K562 (cell line): ENCODE data around the gene FAF2. TPM values are rescaled to one million over a fixed set of nuclear protein-coding genes. Genes with fewer than 3 reads are reported as not detected.
A peak's percentile ranks its signal among the peaks of the same experiment; 100 is the strongest.

ENCODE experiments used
- ARID1B ChIP-seq: fragments of 450-650 bp; IDR thresholded peaks from 2 replicates; pipeline ENCODE4 v1.6.1; 2016; ENCODE audit warnings: antibody characterized with exemption, mild to moderate bottlenecking, inconsistent platforms
- BDP1 ChIP-seq: IDR thresholded peaks from 3 replicates; pipeline ENCODE4 v1.6.1; 2011; ENCODE audit not compliant: insufficient read length, insufficient read depth
- BHLHE40 ChIP-seq: IDR thresholded peaks from 2 replicates; pipeline ENCODE4 v1.6.1; 2011; ENCODE audit warnings: low read length, improper control_type of control experiment
- CBX5 ChIP-seq: IDR thresholded peaks from 2 replicates; pipeline ENCODE4 v1.6.1; 2014; ENCODE audit warnings: low read depth, borderline replicate concordance
- CC2D1A ChIP-seq: fragments of 450-650 bp; IDR thresholded peaks from 2 replicates; pipeline ENCODE4 v1.6.1; 2017; ENCODE audit warnings: mild to moderate bottlenecking
- DDX20 ChIP-seq: fragments of 450-650 bp; IDR thresholded peaks from 2 replicates; pipeline ENCODE4 v1.6.1; 2016; ENCODE audit warnings: missing genetic modification characterization, low read depth, mild to moderate bottlenecking, missing compliant biosample characterization, moderate library complexity
- JUNB ChIP-seq: fragments of 450-650 bp; formaldehyde crosslinking; conservative IDR thresholded peaks from 2 replicates; pipeline ENCODE4 v1.4.0; 2020; ENCODE audit warnings: mild to moderate bottlenecking
- NFE2 ChIP-seq: IDR thresholded peaks from 2 replicates; pipeline ENCODE4 v1.6.1; 2014; ENCODE audit warnings: antibody characterized with exemption, low read depth
- NR2F6 ChIP-seq: fragments of 450-650 bp; formaldehyde crosslinking; IDR thresholded peaks from 2 replicates; pipeline ENCODE4 v1.4.0; 2020; ENCODE audit warnings: mild to moderate bottlenecking
- PTRF ChIP-seq: fragments of 450-650 bp; IDR thresholded peaks from 2 replicates; pipeline ENCODE4 v1.6.1; 2016; ENCODE audit warnings: mild to moderate bottlenecking, missing genetic modification characterization, missing compliant biosample characterization
- TCF7L2 ChIP-seq: fragments of 150-350 bp; IDR thresholded peaks from 2 replicates; pipeline ENCODE4 v1.6.1; 2016; ENCODE audit warnings: low read depth, mild to moderate bottlenecking, low read length, moderate library complexity
- TEAD1 ChIP-seq, 2 experiments: fragments of 450-650 bp in 1 of 2; sonication (generic) in 1 of 2; formaldehyde crosslinking; IDR thresholded peaks; 2 replicates each; pipeline versions ENCODE4 v1.4.0 to v1.8.0; 2020 to 2022; ENCODE audit warnings: mild to moderate bottlenecking in 2 of 2, missing genetic modification reagents in 1 of 2
- ZBTB26 ChIP-seq: fragments of 450-650 bp; formaldehyde crosslinking; IDR thresholded peaks from 2 replicates; pipeline ENCODE4 v1.4.0; 2022; ENCODE audit warnings: missing genetic modification characterization
- ZFPM2 ChIP-seq: fragments of 250-450 bp; sonication (Bioruptor Pico); IDR thresholded peaks from 2 replicates; pipeline ENCODE4 v1.5.1; 2022; ENCODE audit warnings: mild to moderate bottlenecking
- ZNF121 ChIP-seq: sonication (generic); formaldehyde crosslinking; conservative IDR thresholded peaks from 2 replicates; pipeline ENCODE4 v1.8.0; 2022; ENCODE audit warnings: missing genetic modification reagents
- ZNF3 ChIP-seq: fragments of 250-450 bp; sonication (Bioruptor Pico); IDR thresholded peaks from 2 replicates; pipeline ENCODE4 v1.5.0; 2021; ENCODE audit warnings: mild to moderate bottlenecking, moderate library complexity
- ZNF41 ChIP-seq: fragments of 250-450 bp; sonication (Bioruptor Pico); conservative IDR thresholded peaks from 2 replicates; pipeline ENCODE4 v1.4.0; 2020; ENCODE audit warnings: mild to moderate bottlenecking
- polyA plus RNA-seq, 8 experiments: library from polyadenylated mRNA; depleted of rRNA in 4 of 8; stranded (reverse) in 5 of 8; unstranded in 3 of 8; fragments of >200 nt; fragmentation: Nextera tagmentation in 2 of 8; fragmentation: Illumina TruSeq in 1 of 8; extraction: Ambion mirVana in 2 of 8; extraction: Trizol in 1 of 8; gene quantifications; 2 replicates each; pipeline versions ENCODE4 v1.2.1 to v1.2.3, GENCODE V29; 2011 to 2014; ENCODE audit warnings: inconsistent platforms in 1 of 8, missing spikeins in 1 of 8
- total RNA-seq, 7 experiments: library from RNA; depleted of rRNA in 6 of 7; stranded (reverse); fragments of >200 nt in 6 of 7; fragmentation: Illumina TruSeq in 2 of 7; extraction: Trizol in 2 of 7; gene quantifications; 2 replicates each; pipeline versions ENCODE4 v1.2.1 to v1.2.3, GENCODE V29; 2011 to 2021; ENCODE audit warnings: low replicate concordance in 1 of 7
- TF ChIP-seq, protein P1 (sequence below): fragments of 450-650 bp; IDR thresholded peaks from 2 replicates; pipeline ENCODE4 v1.6.1; 2017; ENCODE audit warnings: antibody characterized with exemption, mild to moderate bottlenecking
- TF ChIP-seq, protein P2 (sequence below): fragments of 200-800 bp; sonication (Bioruptor generic); IDR thresholded peaks from 2 replicates; pipeline ENCODE4 v1.6.1; 2017; ENCODE audit warnings: missing genetic modification characterization, missing compliant biosample characterization
- TF ChIP-seq, protein P3 (sequence below): IDR thresholded peaks from 2 replicates; pipeline ENCODE4 v1.6.1; 2016; ENCODE audit warnings: missing genetic modification characterization, missing compliant biosample characterization

FAF2 gene
- total and polyA plus RNA-seq, 9 of the 15 experiments (the other 6 are each of a cell fraction or from before 2014, with no cell fraction given), result 25.0 to 44.6 (median 36.1) TPM

DNA sequence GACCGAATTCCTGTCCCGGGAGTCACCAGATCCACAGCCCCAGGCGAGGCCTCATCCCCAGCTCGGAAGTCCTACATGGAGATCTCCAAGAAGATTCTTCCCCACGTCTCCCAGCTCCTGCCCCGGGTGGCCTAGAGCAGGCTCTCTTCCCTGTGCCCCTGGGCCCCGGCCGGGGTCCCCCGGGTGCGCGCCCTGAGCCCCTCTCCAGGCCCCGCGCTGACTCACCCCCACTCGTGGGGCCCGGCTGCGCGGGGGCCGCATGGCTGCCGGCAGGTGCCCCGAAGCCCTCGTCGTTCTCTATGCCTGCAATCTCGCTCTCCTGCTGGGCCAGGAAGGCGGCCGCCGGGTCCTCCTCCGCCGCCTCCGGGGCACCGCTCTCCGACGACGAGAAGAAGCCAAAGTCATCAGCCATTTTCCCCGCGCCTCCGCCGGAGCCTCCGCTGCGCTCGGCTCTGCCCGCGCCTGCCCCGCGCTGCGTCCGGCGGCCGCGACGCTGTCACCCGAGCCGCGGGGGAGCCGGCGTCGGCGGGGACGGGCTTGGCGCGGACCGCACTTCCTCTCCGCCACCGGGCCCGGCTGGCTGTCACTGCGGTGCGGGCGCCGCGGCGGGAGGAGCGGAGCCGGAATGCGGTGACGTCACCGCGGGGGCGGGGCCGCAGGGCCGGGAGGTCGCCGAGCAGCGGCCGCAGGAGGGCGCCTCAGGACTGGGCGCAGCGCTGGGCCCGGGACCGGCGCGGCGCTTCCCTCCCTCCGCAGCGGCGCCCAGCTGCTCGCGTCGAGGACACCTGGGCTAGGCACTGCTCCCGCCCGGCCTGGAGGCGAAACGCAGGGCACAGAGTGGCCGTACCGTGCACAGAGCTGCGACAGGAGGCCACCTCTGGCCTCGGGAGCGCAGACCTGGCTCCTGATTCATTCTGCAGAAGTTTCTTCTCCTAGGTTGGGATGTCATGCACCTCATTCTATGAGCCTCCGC is 31.9 kb upstream of the FAF2 start, which contains the start of gene CLTB (continued):
- TF ChIP-seq, protein P1, sequence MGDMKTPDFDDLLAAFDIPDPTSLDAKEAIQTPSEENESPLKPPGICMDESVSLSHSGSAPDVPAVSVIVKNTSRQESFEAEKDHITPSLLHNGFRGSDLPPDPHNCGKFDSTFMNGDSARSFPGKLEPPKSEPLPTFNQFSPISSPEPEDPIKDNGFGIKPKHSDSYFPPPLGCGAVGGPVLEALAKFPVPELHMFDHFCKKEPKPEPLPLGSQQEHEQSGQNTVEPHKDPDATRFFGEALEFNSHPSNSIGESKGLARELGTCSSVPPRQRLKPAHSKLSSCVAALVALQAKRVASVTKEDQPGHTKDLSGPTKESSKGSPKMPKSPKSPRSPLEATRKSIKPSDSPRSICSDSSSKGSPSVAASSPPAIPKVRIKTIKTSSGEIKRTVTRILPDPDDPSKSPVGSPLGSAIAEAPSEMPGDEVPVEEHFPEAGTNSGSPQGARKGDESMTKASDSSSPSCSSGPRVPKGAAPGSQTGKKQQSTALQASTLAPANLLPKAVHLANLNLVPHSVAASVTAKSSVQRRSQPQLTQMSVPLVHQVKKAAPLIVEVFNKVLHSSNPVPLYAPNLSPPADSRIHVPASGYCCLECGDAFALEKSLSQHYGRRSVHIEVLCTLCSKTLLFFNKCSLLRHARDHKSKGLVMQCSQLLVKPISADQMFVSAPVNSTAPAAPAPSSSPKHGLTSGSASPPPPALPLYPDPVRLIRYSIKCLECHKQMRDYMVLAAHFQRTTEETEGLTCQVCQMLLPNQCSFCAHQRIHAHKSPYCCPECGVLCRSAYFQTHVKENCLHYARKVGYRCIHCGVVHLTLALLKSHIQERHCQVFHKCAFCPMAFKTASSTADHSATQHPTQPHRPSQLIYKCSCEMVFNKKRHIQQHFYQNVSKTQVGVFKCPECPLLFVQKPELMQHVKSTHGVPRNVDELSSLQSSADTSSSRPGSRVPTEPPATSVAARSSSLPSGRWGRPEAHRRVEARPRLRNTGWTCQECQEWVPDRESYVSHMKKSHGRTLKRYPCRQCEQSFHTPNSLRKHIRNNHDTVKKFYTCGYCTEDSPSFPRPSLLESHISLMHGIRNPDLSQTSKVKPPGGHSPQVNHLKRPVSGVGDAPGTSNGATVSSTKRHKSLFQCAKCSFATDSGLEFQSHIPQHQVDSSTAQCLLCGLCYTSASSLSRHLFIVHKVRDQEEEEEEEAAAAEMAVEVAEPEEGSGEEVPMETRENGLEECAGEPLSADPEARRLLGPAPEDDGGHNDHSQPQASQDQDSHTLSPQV, result peak; percentile 74; the same call in 1 of the 2 replicates
- TF ChIP-seq TEAD1 (CRISPR knock-in tag; IDR thresholded peaks at IDR 0.05) (peak in 1 of 2 experiments; percentile 99; a peak in 2 of 4 replicates), ZBTB26 (CRISPR knock-in tag) (no peak), ZNF121 (no peak), TCF7L2 (no peak), NR2F6 (CRISPR knock-in tag) (no peak), ARID1B (no peak), BDP1 (no peak), CC2D1A (no peak), CBX5 (no peak), ZNF3 (CRISPR knock-in tag) (no peak), DDX20 (tag) (no peak), ZFPM2 (0 out of 2 replicates have a peak, but pooled peaks have one; percentile 75), PTRF (tag) (no peak), BHLHE40 (no peak), JUNB (CRISPR knock-in tag) (peak; percentile 75), NFE2 (no peak), ZNF41 (CRISPR knock-in tag) (no peak)
- TF ChIP-seq, protein P2, sequence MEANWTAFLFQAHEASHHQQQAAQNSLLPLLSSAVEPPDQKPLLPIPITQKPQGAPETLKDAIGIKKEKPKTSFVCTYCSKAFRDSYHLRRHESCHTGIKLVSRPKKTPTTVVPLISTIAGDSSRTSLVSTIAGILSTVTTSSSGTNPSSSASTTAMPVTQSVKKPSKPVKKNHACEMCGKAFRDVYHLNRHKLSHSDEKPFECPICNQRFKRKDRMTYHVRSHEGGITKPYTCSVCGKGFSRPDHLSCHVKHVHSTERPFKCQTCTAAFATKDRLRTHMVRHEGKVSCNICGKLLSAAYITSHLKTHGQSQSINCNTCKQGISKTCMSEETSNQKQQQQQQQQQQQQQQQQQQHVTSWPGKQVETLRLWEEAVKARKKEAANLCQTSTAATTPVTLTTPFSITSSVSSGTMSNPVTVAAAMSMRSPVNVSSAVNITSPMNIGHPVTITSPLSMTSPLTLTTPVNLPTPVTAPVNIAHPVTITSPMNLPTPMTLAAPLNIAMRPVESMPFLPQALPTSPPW (CRISPR knock-in tag), result peak; percentile 78
- TF ChIP-seq, protein P3, sequence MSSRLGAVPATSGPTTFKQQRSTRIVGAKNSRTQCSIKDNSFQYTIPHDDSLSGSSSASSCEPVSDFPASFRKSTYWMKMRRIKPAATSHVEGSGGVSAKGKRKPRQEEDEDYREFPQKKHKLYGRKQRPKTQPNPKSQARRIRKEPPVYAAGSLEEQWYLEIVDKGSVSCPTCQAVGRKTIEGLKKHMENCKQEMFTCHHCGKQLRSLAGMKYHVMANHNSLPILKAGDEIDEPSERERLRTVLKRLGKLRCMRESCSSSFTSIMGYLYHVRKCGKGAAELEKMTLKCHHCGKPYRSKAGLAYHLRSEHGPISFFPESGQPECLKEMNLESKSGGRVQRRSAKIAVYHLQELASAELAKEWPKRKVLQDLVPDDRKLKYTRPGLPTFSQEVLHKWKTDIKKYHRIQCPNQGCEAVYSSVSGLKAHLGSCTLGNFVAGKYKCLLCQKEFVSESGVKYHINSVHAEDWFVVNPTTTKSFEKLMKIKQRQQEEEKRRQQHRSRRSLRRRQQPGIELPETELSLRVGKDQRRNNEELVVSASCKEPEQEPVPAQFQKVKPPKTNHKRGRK, result no peak
